Cortex of kidney (tissue), 1 donor: ENCODE measurements around the gene C19orf85.
"Not testable (repeated sequence)": the region's sequence is repeated elsewhere in the genome, so short reads cannot be mapped to it uniquely, and the experiment has no call there.

Experiments
- DNase-seq: peaks from one replicate; lab custom pipeline; 2025; lab: John Stamatoyannopoulos, UW

The C19orf85 gene

GRCh38 chr19:55457683-55458457, 6.7 kb downstream of the C19orf85 start:
- DNase-seq, result no peak

GRCh38 chr19:55456347-55456746, 8.2 kb downstream of the C19orf85 start:
- DNase-seq, result no peak

GRCh38 chr19:55455576-55456235, 8.8 kb downstream of the C19orf85 start:
- DNase-seq, result no peak

- no peak for DNase-seq
Measured at GRCh38 chr19:55454787-55455243, 9.7 kb downstream of the C19orf85 start.

- no peak for DNase-seq
Measured at GRCh38 chr19:55453511-55454260, 10.9 kb downstream of the C19orf85 start.

GRCh38 chr19:55452749-55453346, 11.7 kb downstream of the C19orf85 start:
- DNase-seq, result no peak

DNA sequence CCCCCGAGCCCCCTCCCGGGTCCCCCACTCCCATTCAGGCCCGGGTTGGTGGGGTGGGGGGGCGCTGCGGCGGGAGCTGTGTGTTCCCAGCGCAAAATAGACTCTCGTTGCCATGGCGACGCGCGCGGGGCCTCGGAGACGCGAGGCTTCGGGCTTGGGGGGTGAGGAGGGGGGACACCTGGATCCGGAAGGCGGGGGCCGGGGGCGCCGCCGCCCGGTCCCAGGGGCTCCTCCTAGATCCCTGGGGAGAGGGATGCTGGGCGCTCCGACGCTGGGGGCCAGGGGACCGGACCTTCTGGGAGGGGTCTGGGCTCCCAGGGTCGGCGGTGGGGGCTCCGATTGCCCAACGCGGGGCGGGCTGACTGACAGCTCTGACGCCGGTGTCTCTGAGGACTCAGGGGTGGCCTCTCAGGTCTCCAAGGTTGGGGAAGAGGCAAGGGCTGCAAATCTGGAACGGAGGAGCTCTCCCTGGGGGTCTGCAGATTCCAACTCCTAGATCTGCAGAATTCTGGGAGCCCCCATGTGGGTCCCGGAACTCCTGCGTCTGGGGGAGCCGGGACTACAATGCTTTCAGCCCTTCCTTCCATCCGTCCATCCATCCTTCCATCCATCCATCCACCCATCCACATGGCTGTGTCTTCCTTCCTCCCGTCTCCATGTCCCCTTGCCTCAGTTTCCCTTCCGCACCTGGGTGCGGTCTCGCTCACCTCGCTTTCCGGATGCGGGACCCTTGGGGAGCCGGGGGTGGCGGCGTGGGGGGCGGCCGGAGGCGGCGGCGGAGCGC, 12.4 kb downstream of the C19orf85 start:
- DNase-seq, result no peak

DNA sequence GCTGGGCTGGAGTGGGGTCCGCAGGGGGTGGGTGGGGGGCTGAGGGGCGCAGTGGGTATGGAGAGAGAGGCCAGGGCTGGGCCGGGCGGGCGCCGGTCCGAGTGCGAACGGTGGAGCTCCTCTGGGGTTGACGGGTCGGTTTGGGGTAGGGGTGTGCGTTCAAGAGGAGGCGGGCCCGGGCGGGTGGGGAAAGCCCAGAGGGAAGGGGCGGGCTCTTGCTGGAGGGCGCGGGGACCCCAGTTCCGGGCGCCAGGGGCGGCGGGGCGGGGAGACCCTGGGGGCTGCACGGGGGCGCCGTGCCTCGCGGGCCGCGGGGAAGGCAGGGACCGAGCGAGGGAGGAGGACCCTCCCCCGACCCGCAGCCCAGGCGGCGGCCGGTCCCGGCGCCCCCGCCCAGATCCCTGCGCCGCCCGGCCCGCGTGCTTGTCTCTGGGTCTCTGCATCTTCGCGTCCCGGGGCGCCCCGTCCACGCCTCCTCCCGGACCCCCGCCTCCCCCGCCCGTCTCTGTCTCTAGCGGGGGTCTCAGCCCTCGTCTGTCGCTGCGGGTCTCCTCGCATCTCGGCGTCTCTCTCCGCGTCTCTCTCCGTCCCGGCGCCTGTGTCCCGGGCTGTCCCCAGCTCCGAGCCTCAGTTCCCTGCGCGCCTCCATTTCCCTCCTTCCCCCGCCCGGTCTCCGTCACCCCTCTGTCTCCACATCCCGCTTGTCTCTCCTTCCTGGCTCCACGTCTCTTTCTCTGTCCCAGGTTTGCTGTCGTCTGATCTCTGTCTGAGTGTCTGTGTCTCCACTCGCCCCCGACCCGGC, 13.2 kb downstream of the C19orf85 start:
- DNase-seq, result no peak

GRCh38 chr19:55449469-55449868, 15.1 kb downstream of the C19orf85 start:
- no peak for DNase-seq

GRCh38 chr19:55448175-55448490, 16.4 kb downstream of the C19orf85 start:
- not testable (repeated sequence) for DNase-seq

- no peak for DNase-seq
Measured at GRCh38 chr19:55447421-55448174, 17.0 kb downstream of the C19orf85 start.

GRCh38 chr19:55446060-55446459, 18.5 kb downstream of the C19orf85 start:
- DNase-seq, result no peak

GRCh38 chr19:55444646-55445045, 19.9 kb downstream of the C19orf85 start:
- DNase-seq, result no peak

DNA sequence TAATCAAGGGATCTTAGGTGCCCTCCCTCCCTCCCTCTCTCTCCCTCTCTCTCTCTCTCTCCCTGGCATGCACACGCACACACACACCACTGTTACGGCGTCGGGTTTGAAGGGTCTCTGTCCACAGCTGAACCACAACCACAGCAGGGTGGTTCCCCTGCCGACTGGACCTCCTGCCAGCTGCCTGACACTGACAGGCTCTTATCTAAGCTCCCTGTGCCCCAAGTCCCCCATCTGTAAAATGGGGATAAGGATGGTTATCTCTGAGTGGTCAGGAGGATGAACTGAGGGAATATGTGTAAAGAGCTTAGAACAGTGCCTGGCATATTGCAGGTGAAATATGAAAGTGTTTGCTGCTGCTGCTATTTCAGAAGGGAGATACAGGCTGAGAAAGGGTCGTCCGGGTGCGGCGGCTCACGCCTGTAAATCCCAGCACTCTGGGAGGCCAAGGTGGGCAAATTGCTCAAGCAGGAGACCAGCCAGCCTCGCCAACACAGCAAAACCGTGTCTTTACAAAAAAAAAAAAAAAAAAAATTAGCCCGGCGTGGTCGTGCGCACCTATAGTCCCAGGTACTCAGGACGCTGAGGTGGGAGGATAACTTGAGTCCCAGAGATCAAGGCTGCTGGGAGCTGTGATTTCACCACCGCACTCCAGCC, 20.6 kb downstream of the C19orf85 start:
- no peak for DNase-seq

GRCh38 chr19:55443045-55443823, 21.3 kb downstream of the C19orf85 start, which contains the start of gene SHISA7:
Gene SHISA7 (minus strand): TSS chr19:55443300. CDS start chr19:55442863, 437 bp downstream.
- no peak for DNase-seq

DNA sequence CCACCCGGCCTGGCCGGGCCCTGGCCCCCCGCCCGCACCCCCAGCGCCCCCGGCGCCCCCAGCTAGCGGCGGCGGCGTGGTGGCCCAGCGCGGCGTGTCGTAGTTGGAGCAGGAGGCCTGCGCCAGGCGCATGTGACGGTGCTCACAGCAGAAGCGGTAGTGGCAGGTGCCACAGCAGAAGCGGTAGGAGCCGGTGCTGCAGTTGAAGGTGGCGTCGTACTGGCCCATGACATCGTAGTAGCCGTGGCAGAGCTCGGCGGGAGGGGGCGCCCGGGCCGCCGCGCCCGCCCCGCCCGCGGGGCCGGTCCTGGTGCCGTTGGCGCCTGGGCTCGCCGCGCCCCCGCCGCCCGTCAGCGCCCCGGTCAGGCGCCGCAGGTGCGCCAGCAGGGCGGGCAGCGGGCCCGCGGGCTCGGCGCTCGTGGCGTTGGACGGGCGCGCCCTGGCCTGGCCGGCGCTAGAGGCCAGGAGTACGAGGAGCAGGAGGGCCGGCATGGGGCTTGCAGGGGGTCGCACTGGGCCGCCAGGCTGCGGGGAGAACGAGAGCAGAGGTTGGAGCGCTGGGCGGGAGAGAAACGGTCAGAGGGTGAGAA, 22.1 kb downstream of the C19orf85 start:
- DNase-seq, result no peak

DNA sequence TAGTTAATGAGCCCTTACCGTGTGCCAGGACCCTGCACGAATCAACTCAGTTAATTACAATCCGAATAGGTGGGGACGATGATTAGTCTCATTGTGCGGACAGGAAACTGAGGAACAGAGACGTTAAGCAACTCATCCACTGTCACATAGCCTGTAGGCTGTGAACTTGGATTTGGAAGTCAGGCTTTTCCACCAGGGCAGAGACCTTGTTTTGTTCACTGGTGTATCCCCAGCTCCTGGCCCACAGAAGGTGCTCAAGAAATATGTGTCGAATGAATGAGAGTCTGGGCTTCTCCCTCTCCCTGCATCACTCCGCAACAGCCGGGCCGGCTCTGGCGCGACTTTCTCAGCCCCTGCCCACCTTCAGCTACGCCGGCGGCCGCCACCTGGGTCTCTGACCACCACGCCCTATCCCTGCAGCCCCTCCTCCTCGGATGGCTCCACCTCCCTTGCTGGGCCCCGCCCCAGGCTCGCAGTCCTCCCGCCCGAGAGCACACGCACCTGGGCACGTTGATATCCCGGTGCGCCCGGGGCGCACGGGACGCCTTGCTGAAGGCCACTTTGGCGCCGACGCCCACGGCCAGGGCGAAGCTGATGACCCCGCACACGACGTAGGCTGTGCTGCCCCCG, 22.7 kb downstream of the C19orf85 start:
- no peak for DNase-seq

- DNase-seq, result no peak
Measured at GRCh38 chr19:55441319-55441691, 23.2 kb downstream of the C19orf85 start.
